K562 (cell line): ENCODE results near the gene RASGRP4.

Source experiments
- EP300 ChIP-seq: IDR thresholded peaks from 2 replicates; pipeline ENCODE4 v1.6.1; 2012; ENCODE audit warnings: low read length, improper control_type of control experiment
- HOMEZ ChIP-seq: fragments of 250-450 bp; sonication (Bioruptor Pico); IDR thresholded peaks from 2 replicates; pipeline ENCODE4 v1.4.0; 2020; ENCODE audit warnings: mild to moderate bottlenecking, moderate library complexity
- IRF1 ChIP-seq: sonication (generic); formaldehyde crosslinking; IDR thresholded peaks from 2 replicates; pipeline ENCODE4 v1.8.0; 2022; ENCODE audit warnings: missing genetic modification reagents, mild to moderate bottlenecking, borderline replicate concordance
- JUN ChIP-seq, 2 experiments: sonication (generic) in 1 of 2; formaldehyde crosslinking in 1 of 2; IDR thresholded peaks; 2 replicates each; pipeline versions ENCODE4 v1.6.1 to v1.8.0; 2012 to 2022; ENCODE audit warnings: borderline replicate concordance in 2 of 2, mild to moderate bottlenecking in 2 of 2, improper control_type of control experiment in 1 of 2, low read depth in 1 of 2, low read length in 1 of 2, missing genetic modification reagents in 1 of 2
- JUND ChIP-seq, 2 experiments: IDR thresholded peaks; 2 replicates in 1 of 2; 3 replicates in 1 of 2; pipeline ENCODE4 v1.6.1; 2011; ENCODE audit warnings: borderline replicate concordance in 2 of 2, low read depth in 2 of 2, low read length in 2 of 2, improper control_type of control experiment in 1 of 2, missing biosample characterization in 1 of 2, missing genetic modification characterization in 1 of 2, missing genetic modification reagents in 1 of 2
- MAFK ChIP-seq: IDR thresholded peaks from 2 replicates; pipeline ENCODE4 v1.6.1; 2011; ENCODE audit warnings: low read length, improper control_type of control experiment
- NR0B1 ChIP-seq: fragments of 450-650 bp; IDR thresholded peaks from one replicate; pipeline ENCODE4 v1.6.1; 2018; ENCODE audit warnings: mild to moderate bottlenecking, moderate library complexity; ENCODE audit not compliant: partially characterized antibody
- NRF1 ChIP-seq, 2 experiments: fragments of 450-650 bp; IDR thresholded peaks in 1 of 2; conservative IDR thresholded peaks in 1 of 2; 2 replicates each; pipeline ENCODE4 v1.6.1; 2014; ENCODE audit warnings: mild to moderate bottlenecking in 2 of 2
- POLR2AphosphoS5 ChIP-seq: IDR thresholded peaks from 2 replicates; pipeline ENCODE4 v1.6.1; 2011; ENCODE audit warnings: mild to moderate bottlenecking, low read depth, low read length, moderate library complexity; ENCODE audit not compliant: control insufficient read depth, insufficient read depth
- POLR2G ChIP-seq: fragments of 200-400 bp; formaldehyde crosslinking; IDR thresholded peaks from 2 replicates; pipeline ENCODE4 v1.6.1; 2017; ENCODE audit warnings: low read depth, mild to moderate bottlenecking, antibody characterized with exemption, low read length, moderate library complexity
- RNF2 ChIP-seq: sonication (generic); IDR thresholded peaks from 2 replicates; pipeline ENCODE4 v1.6.1; 2016
- TAF1 ChIP-seq: IDR thresholded peaks from 2 replicates; pipeline ENCODE4 v1.6.1; 2011; ENCODE audit warnings: mild to moderate bottlenecking, low read length, moderate library complexity; ENCODE audit not compliant: insufficient read depth, control insufficient read depth, severe bottlenecking; ENCODE audit errors: extremely low read depth
- USF2 ChIP-seq: sonication (generic); formaldehyde crosslinking; IDR thresholded peaks from 2 replicates; pipeline ENCODE4 v1.5.0; 2020; ENCODE audit warnings: missing genetic modification reagents
- ZNF146 ChIP-seq: IDR thresholded peaks from one replicate; pipeline ENCODE4 v1.6.1; 2018; ENCODE audit warnings: missing compliant biosample characterization; ENCODE audit not compliant: unreplicated experiment

- TF ChIP-seq TAF1 (no peak), EP300 (no peak), JUND (IDR thresholded peaks at IDR 0.05; ENCODE audit: borderline replicate concordance, low read depth, low read length) (no peak), JUND (tag; IDR thresholded peaks at IDR 0.05; ENCODE audit: borderline replicate concordance, low read depth, low read length) (no peak), USF2 (no peak), NRF1 (conservative IDR thresholded peaks at IDR 0.05 in 1 of 2, IDR thresholded peaks at IDR 0.05 in 1 of 2) (no peak), IRF1 (CRISPR knock-in tag) (no peak), ZNF146 (CRISPR knock-in tag) (no peak), NR0B1 (no peak), JUN (IDR thresholded peaks at IDR 0.05; ENCODE audit: borderline replicate concordance, low read depth, low read length) (no peak), JUN (CRISPR knock-in tag; IDR thresholded peaks at IDR 0.05; ENCODE audit: borderline replicate concordance) (no peak), MAFK (no peak), HOMEZ (CRISPR knock-in tag) (no peak), POLR2AphosphoS5 (no peak), RNF2 (no peak), POLR2G (peak; percentile 78; the same call in 1 of the 2 replicates)
These were observed 40.8 kb downstream of the RASGRP4 start for GRCh38 chr19:38385057-38385803.
